ENCODE results near the gene ATL3. TPM values are rescaled to one million over a fixed set of nuclear protein-coding genes. Genes with fewer than 3 reads are reported as not detected.

ATL3 gene
- total RNA-seq, 1 experiment from 2014 or later, result 24.0 TPM

DNA sequence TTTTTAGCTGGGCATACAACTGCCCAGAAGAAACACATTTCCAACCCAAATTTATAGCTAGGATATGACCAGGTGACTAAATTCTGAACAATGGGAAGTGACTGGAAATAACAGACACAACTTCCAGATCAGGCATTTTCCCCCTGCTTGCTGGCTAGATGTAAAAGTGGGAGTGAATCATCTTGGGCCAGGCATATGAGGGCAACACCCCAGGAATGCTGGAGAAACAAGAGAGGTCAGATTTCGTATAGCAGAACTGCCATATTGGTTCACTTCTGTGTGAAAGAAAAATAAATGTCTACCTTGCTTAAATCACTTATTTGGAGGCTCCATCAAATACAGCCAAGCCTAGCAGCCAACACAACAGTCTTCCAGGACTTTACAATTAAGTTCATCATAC is 7.4 kb downstream of the ATL3 start:
- Histone ChIP-seq H4K20me1 (ENCODE audit: control insufficient read depth, insufficient read depth, insufficient read length) (peaks cover 3% of the 10 kb centered on the region), H3K18ac (ENCODE audit: insufficient read length, low read depth, low read length) (no peak overlapping the region), H3K27ac (ENCODE audit: insufficient read length, low read depth, low read length) (no peak overlapping the region), H3K23ac (ENCODE audit: insufficient read length, low read depth, low read length) (no peak overlapping the region), H3K4ac (ENCODE audit: low read depth, low read length) (no peak overlapping the region), H3K4me2 (ENCODE audit: insufficient read depth, insufficient read length, low read length) (no peak overlapping the region), H3K23me2 (ENCODE audit: insufficient read length, low read depth, low read length, poor library complexity, severe bottlenecking) (no peaks in the 10 kb centered on the region), H3K9me3 (ENCODE audit: control insufficient read depth, low read depth, low read length) (no peaks in the 10 kb centered on the region), H2BK5ac (ENCODE audit: insufficient read length, low read length) (no peak overlapping the region), H3K79me2 (ENCODE audit: insufficient read depth, low read length) (peaks cover 6% of the 10 kb centered on the region; the same call in 1 of the 2 replicates), H3K56ac (ENCODE audit: insufficient read length, low read depth, low read length) (no peak overlapping the region), H2BK20ac (ENCODE audit: low read depth, low read length, poor library complexity, severe bottlenecking) (no peak overlapping the region), H3T11ph (ENCODE audit: low read length) (no peak overlapping the region), H4K5ac (ENCODE audit: insufficient read length, low read depth, low read length) (no peak overlapping the region), H2BK120ac (ENCODE audit: low read depth, low read length, poor library complexity, severe bottlenecking) (no peak overlapping the region), H3K14ac (ENCODE audit: insufficient read depth, low read length) (no peak overlapping the region), H4K8ac (replicated peaks; ENCODE audit: insufficient read length, low read depth, low read length) (no peak overlapping the region), H3K9ac (ENCODE audit: extremely low read depth, insufficient read length, low read length) (no peak overlapping the region), H3K79me1 (ENCODE audit: insufficient read depth, low read depth, low read length, poor library complexity, severe bottlenecking) (peaks cover 10% of the 10 kb centered on the region), H4K91ac (ENCODE audit: insufficient read length, low read depth, low read length) (no peak overlapping the region), H2AK5ac (ENCODE audit: insufficient read length, low read length) (no peak overlapping the region), H2BK12ac (ENCODE audit: insufficient read length, low read depth, low read length) (no peak overlapping the region), H2BK15ac (ENCODE audit: low read depth, low read length) (no peak overlapping the region), H2AFZ (ENCODE audit: low read length) (no peak overlapping the region), H3K4me1 (ENCODE audit: insufficient read depth, low read length) (no peaks in the 10 kb centered on the region; the same call in 1 of the 2 replicates), H3K27me3 (ENCODE audit: insufficient read depth, low read length) (no peaks in the 10 kb centered on the region)
- Mint-ChIP-seq H3K27ac (peak overlapping the region in 1 of 3 experiments; percentile 75; a peak in 1 of 7 replicates), H3K9me3 (no peaks in the 10 kb centered on the region), H3K27me3 (ENCODE audit: low read depth) (no peaks in the 10 kb centered on the region), H3K4me1 (peaks cover 10 to 14% of the 10 kb centered on the region in 2 experiments; a peak in 3 of 4 replicates), H3K4me3 (no peak overlapping the region), H3K36me3 (ENCODE audit: insufficient read depth in 1 of 3, low read depth in 3 of 3) (peaks cover 0 to 3% (median 1%) of the 10 kb centered on the region in 3 experiments; a peak in 2 of 7 replicates)
- TF ChIP-seq, protein P1, sequence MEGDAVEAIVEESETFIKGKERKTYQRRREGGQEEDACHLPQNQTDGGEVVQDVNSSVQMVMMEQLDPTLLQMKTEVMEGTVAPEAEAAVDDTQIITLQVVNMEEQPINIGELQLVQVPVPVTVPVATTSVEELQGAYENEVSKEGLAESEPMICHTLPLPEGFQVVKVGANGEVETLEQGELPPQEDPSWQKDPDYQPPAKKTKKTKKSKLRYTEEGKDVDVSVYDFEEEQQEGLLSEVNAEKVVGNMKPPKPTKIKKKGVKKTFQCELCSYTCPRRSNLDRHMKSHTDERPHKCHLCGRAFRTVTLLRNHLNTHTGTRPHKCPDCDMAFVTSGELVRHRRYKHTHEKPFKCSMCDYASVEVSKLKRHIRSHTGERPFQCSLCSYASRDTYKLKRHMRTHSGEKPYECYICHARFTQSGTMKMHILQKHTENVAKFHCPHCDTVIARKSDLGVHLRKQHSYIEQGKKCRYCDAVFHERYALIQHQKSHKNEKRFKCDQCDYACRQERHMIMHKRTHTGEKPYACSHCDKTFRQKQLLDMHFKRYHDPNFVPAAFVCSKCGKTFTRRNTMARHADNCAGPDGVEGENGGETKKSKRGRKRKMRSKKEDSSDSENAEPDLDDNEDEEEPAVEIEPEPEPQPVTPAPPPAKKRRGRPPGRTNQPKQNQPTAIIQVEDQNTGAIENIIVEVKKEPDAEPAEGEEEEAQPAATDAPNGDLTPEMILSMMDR (conservative IDR thresholded peaks at IDR 0.05), result no peak
- no CpG with 5 or more reads among the region's 1 CpG for WGBS (ENCODE audit: extremely low coverage, insufficient read length, low lambda C conversion rate)
- DNase-seq, result no peak

Data from H9 (cell line).